K562 (cell line): ENCODE results near the gene LTA4H. TPM values are rescaled to one million over a fixed set of nuclear protein-coding genes. Genes with fewer than 3 reads are reported as not detected.

ENCODE experiments used
- ERF ChIP-seq: fragments of 450-650 bp; formaldehyde crosslinking; IDR thresholded peaks from 2 replicates; pipeline ENCODE4 v1.4.0; 2020; ENCODE audit warnings: mild to moderate bottlenecking, mixed read lengths
- polyA plus RNA-seq, 8 experiments: library from polyadenylated mRNA; depleted of rRNA in 4 of 8; stranded (reverse) in 5 of 8; unstranded in 3 of 8; fragments of >200 nt; fragmentation: Nextera tagmentation in 2 of 8; fragmentation: Illumina TruSeq in 1 of 8; extraction: Ambion mirVana in 2 of 8; extraction: Trizol in 1 of 8; gene quantifications; 2 replicates each; pipeline versions ENCODE4 v1.2.1 to v1.2.3, GENCODE V29; 2011 to 2014; ENCODE audit warnings: inconsistent platforms in 1 of 8, missing spikeins in 1 of 8
- total RNA-seq, 7 experiments: library from RNA; depleted of rRNA in 6 of 7; stranded (reverse); fragments of >200 nt in 6 of 7; fragmentation: Illumina TruSeq in 2 of 7; extraction: Trizol in 2 of 7; gene quantifications; 2 replicates each; pipeline versions ENCODE4 v1.2.1 to v1.2.3, GENCODE V29; 2011 to 2021; ENCODE audit warnings: low replicate concordance in 1 of 7
- TF ChIP-seq, protein P1 (sequence below): fragments of 250-450 bp; sonication (Bioruptor Pico); IDR thresholded peaks from 2 replicates; pipeline ENCODE4 v1.4.0; 2020
- TF ChIP-seq, protein P2 (sequence below): fragments of 450-650 bp; formaldehyde crosslinking; IDR thresholded peaks from 2 replicates; pipeline ENCODE4 v1.4.0; 2020; ENCODE audit warnings: mild to moderate bottlenecking, moderate library complexity
- TF ChIP-seq, protein P3 (sequence below): fragments of 250-450 bp; sonication (Bioruptor Pico); IDR thresholded peaks from 2 replicates; pipeline ENCODE4 v1.4.0; 2020; ENCODE audit warnings: borderline replicate concordance
- TF ChIP-seq, protein P4 (sequence below): sonication (generic); formaldehyde crosslinking; IDR thresholded peaks from 2 replicates; pipeline ENCODE4 v1.8.0; 2022; ENCODE audit warnings: mild to moderate bottlenecking, low read depth, missing genetic modification reagents
- TF ChIP-seq, protein P5 (sequence below): sonication (generic); formaldehyde crosslinking; IDR thresholded peaks from 2 replicates; pipeline ENCODE4 v1.4.0; 2020; ENCODE audit warnings: mild to moderate bottlenecking, missing genetic modification reagents
- TF ChIP-seq, protein P6 (sequence below): sonication (generic); formaldehyde crosslinking; IDR thresholded peaks from 2 replicates; pipeline ENCODE4 v1.8.0; 2023; ENCODE audit warnings: mild to moderate bottlenecking, missing genetic modification reagents
- TF ChIP-seq, protein P7 (sequence below): sonication (generic); formaldehyde crosslinking; IDR thresholded peaks from 2 replicates; pipeline ENCODE4 v1.8.0; 2022; ENCODE audit warnings: mild to moderate bottlenecking, missing genetic modification reagents

LTA4H gene
- total and polyA plus RNA-seq, 9 of the 15 experiments (the other 6 are each of a cell fraction or from before 2014, with no cell fraction given), result 25.2 to 58.1 (median 40.5) TPM

DNA sequence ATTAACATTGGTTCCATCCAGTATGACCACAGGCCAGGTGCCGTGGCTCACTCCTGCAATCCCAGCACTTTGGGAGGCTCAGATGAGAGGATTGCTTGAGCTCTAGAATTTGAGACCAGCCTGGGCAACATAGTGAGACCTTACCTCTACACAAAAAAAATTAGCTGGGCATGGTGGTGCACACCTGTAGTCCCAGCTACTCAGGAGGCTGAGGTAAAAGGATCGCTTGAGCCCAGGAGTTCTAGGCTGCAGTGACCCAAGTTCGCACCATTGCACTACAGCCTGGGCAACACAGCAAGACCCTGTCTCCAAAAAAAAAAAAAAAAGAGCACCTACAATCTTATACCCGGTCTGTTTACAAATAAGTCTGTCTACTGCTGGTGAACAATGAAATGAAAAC is 9.9 kb downstream of the LTA4H start (continued):
- TF ChIP-seq, protein P1, sequence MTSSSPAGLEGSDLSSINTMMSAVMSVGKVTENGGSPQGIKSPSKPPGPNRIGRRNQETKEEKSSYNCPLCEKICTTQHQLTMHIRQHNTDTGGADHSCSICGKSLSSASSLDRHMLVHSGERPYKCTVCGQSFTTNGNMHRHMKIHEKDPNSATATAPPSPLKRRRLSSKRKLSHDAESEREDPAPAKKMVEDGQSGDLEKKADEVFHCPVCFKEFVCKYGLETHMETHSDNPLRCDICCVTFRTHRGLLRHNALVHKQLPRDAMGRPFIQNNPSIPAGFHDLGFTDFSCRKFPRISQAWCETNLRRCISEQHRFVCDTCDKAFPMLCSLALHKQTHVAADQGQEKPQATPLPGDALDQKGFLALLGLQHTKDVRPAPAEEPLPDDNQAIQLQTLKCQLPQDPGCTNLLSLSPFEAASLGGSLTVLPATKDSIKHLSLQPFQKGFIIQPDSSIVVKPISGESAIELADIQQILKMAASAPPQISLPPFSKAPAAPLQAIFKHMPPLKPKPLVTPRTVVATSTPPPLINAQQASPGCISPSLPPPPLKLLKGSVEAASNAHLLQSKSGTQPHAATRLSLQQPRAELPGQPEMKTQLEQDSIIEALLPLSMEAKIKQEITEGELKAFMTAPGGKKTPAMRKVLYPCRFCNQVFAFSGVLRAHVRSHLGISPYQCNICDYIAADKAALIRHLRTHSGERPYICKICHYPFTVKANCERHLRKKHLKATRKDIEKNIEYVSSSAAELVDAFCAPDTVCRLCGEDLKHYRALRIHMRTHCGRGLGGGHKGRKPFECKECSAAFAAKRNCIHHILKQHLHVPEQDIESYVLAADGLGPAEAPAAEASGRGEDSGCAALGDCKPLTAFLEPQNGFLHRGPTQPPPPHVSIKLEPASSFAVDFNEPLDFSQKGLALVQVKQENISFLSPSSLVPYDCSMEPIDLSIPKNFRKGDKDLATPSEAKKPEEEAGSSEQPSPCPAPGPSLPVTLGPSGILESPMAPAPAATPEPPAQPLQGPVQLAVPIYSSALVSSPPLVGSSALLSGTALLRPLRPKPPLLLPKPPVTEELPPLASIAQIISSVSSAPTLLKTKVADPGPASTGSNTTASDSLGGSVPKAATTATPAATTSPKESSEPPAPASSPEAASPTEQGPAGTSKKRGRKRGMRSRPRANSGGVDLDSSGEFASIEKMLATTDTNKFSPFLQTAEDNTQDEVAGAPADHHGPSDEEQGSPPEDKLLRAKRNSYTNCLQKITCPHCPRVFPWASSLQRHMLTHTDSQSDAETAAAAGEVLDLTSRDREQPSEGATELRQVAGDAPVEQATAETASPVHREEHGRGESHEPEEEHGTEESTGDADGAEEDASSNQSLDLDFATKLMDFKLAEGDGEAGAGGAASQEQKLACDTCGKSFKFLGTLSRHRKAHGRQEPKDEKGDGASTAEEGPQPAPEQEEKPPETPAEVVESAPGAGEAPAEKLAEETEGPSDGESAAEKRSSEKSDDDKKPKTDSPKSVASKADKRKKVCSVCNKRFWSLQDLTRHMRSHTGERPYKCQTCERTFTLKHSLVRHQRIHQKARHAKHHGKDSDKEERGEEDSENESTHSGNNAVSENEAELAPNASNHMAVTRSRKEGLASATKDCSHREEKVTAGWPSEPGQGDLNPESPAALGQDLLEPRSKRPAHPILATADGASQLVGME, result no peak
- TF ChIP-seq, protein P2, sequence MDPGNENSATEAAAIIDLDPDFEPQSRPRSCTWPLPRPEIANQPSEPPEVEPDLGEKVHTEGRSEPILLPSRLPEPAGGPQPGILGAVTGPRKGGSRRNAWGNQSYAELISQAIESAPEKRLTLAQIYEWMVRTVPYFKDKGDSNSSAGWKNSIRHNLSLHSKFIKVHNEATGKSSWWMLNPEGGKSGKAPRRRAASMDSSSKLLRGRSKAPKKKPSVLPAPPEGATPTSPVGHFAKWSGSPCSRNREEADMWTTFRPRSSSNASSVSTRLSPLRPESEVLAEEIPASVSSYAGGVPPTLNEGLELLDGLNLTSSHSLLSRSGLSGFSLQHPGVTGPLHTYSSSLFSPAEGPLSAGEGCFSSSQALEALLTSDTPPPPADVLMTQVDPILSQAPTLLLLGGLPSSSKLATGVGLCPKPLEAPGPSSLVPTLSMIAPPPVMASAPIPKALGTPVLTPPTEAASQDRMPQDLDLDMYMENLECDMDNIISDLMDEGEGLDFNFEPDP, result no peak
- TF ChIP-seq, protein P3, sequence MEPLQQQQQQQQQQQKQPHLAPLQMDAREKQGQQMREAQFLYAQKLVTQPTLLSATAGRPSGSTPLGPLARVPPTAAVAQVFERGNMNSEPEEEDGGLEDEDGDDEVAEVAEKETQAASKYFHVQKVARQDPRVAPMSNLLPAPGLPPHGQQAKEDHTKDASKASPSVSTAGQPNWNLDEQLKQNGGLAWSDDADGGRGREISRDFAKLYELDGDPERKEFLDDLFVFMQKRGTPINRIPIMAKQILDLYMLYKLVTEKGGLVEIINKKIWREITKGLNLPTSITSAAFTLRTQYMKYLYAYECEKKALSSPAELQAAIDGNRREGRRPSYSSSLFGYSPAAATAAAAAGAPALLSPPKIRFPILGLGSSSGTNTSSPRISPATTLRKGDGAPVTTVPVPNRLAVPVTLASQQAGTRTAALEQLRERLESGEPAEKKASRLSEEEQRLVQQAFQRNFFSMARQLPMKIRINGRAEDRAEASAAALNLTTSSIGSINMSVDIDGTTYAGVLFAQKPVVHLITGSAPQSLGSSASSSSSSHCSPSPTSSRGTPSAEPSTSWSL, result no peak
- TF ChIP-seq, protein P4, sequence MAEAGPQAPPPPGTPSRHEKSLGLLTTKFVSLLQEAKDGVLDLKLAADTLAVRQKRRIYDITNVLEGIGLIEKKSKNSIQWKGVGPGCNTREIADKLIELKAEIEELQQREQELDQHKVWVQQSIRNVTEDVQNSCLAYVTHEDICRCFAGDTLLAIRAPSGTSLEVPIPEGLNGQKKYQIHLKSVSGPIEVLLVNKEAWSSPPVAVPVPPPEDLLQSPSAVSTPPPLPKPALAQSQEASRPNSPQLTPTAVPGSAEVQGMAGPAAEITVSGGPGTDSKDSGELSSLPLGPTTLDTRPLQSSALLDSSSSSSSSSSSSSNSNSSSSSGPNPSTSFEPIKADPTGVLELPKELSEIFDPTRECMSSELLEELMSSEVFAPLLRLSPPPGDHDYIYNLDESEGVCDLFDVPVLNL (CRISPR knock-in tag), result no peak
- TF ChIP-seq, protein P5, sequence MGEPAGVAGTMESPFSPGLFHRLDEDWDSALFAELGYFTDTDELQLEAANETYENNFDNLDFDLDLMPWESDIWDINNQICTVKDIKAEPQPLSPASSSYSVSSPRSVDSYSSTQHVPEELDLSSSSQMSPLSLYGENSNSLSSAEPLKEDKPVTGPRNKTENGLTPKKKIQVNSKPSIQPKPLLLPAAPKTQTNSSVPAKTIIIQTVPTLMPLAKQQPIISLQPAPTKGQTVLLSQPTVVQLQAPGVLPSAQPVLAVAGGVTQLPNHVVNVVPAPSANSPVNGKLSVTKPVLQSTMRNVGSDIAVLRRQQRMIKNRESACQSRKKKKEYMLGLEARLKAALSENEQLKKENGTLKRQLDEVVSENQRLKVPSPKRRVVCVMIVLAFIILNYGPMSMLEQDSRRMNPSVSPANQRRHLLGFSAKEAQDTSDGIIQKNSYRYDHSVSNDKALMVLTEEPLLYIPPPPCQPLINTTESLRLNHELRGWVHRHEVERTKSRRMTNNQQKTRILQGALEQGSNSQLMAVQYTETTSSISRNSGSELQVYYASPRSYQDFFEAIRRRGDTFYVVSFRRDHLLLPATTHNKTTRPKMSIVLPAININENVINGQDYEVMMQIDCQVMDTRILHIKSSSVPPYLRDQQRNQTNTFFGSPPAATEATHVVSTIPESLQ (CRISPR knock-in tag), result no peak
- no peak for TF ChIP-seq ERF (CRISPR knock-in tag)
- TF ChIP-seq, protein P6, sequence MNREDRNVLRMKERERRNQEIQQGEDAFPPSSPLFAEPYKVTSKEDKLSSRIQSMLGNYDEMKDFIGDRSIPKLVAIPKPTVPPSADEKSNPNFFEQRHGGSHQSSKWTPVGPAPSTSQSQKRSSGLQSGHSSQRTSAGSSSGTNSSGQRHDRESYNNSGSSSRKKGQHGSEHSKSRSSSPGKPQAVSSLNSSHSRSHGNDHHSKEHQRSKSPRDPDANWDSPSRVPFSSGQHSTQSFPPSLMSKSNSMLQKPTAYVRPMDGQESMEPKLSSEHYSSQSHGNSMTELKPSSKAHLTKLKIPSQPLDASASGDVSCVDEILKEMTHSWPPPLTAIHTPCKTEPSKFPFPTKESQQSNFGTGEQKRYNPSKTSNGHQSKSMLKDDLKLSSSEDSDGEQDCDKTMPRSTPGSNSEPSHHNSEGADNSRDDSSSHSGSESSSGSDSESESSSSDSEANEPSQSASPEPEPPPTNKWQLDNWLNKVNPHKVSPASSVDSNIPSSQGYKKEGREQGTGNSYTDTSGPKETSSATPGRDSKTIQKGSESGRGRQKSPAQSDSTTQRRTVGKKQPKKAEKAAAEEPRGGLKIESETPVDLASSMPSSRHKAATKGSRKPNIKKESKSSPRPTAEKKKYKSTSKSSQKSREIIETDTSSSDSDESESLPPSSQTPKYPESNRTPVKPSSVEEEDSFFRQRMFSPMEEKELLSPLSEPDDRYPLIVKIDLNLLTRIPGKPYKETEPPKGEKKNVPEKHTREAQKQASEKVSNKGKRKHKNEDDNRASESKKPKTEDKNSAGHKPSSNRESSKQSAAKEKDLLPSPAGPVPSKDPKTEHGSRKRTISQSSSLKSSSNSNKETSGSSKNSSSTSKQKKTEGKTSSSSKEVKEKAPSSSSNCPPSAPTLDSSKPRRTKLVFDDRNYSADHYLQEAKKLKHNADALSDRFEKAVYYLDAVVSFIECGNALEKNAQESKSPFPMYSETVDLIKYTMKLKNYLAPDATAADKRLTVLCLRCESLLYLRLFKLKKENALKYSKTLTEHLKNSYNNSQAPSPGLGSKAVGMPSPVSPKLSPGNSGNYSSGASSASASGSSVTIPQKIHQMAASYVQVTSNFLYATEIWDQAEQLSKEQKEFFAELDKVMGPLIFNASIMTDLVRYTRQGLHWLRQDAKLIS (CRISPR knock-in tag), result no peak
- TF ChIP-seq, protein P7, sequence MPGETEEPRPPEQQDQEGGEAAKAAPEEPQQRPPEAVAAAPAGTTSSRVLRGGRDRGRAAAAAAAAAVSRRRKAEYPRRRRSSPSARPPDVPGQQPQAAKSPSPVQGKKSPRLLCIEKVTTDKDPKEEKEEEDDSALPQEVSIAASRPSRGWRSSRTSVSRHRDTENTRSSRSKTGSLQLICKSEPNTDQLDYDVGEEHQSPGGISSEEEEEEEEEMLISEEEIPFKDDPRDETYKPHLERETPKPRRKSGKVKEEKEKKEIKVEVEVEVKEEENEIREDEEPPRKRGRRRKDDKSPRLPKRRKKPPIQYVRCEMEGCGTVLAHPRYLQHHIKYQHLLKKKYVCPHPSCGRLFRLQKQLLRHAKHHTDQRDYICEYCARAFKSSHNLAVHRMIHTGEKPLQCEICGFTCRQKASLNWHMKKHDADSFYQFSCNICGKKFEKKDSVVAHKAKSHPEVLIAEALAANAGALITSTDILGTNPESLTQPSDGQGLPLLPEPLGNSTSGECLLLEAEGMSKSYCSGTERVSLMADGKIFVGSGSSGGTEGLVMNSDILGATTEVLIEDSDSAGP (CRISPR knock-in tag), result no peak
